ENCODE measurements around the gene ZNF232.

The ZNF232 gene

GRCh38 chr17:5120036-5120435 is 8.4 kb upstream of the ZNF232 start:
- Histone ChIP-seq H3K36me3 (ENCODE audit: control insufficient read depth, low read depth, low read length) (no peaks in the 10 kb centered on the region), H3K9me3 (ENCODE audit: control insufficient read depth, low read depth, low read length) (no peaks in the 10 kb centered on the region), H3K27me3 (ENCODE audit: control insufficient read depth, insufficient read depth, low read length) (peaks cover 20% of the 10 kb centered on the region), H3K9ac (ENCODE audit: low read length) (no peak overlapping the region), H3K27ac (ENCODE audit: low read length) (no peak overlapping the region), H3K4me3 (ENCODE audit: low read length) (no peak overlapping the region), H3K4me1 (ENCODE audit: control insufficient read depth, low read depth, low read length) (no peaks in the 10 kb centered on the region)

GRCh38 chr17:5118219-5118618 is 6.5 kb upstream of the ZNF232 start:
- H3K9ac ChIP-seq (ENCODE audit: low read length) = no peak overlapping the region
- H3K4me1 ChIP-seq (ENCODE audit: control insufficient read depth, low read depth, low read length) = no peaks in the 10 kb centered on the region
- H3K27ac ChIP-seq (ENCODE audit: low read length) = no peak overlapping the region
- no peak overlapping the region for H3K4me3 ChIP-seq (ENCODE audit: low read length)
- peaks cover 13% of the 10 kb centered on the region for H3K27me3 ChIP-seq (ENCODE audit: control insufficient read depth, insufficient read depth, low read length)
- peaks cover 5% of the 10 kb centered on the region for H3K36me3 ChIP-seq (ENCODE audit: control insufficient read depth, low read depth, low read length)
- no peaks in the 10 kb centered on the region for H3K9me3 ChIP-seq (ENCODE audit: control insufficient read depth, low read depth, low read length)

GRCh38 chr17:5115673-5116651 is 4.3 kb upstream of the ZNF232 start, which contains the start of gene USP6:
Gene USP6 (plus strand): TSS chr17:5116032. CDS start chr17:5130368, 14,336 bp downstream.
- no peak within 1 kb of the TSS for H3K4me3 ChIP-seq (ENCODE audit: low read length)
- H3K27me3 ChIP-seq (ENCODE audit: control insufficient read depth, insufficient read depth, low read length) = no peaks in the 10 kb centered on the region
- H3K9me3 ChIP-seq (ENCODE audit: control insufficient read depth, low read depth, low read length) = no peaks in the 10 kb centered on the region
- H3K36me3 ChIP-seq (ENCODE audit: control insufficient read depth, low read depth, low read length) = peaks cover 5% of the 10 kb centered on the region
- H3K27ac ChIP-seq (ENCODE audit: low read length) = no peak within 1 kb of the TSS
- no peaks in the 10 kb centered on the region for H3K4me1 ChIP-seq (ENCODE audit: control insufficient read depth, low read depth, low read length)
- H3K9ac ChIP-seq (ENCODE audit: low read length) = no peak within 1 kb of the TSS

- peaks cover 7% of the 10 kb centered on the region for H3K4me1 ChIP-seq (ENCODE audit: control insufficient read depth, low read depth, low read length)
- H3K9me3 ChIP-seq (ENCODE audit: control insufficient read depth, low read depth, low read length) = no peaks in the 10 kb centered on the region
- H3K27me3 ChIP-seq (ENCODE audit: control insufficient read depth, insufficient read depth, low read length) = no peaks in the 10 kb centered on the region
- H3K36me3 ChIP-seq (ENCODE audit: control insufficient read depth, low read depth, low read length) = peaks cover 41% of the 10 kb centered on the region
- peak overlapping the region; percentile 96 for H3K9ac ChIP-seq (ENCODE audit: low read length)
- H3K4me3 ChIP-seq (ENCODE audit: low read length) = peak overlapping the region; percentile 76
- H3K27ac ChIP-seq (ENCODE audit: low read length) = peak overlapping the region; percentile 70
These were observed 862 bp downstream of the ZNF232 start for GRCh38 chr17:5110816-5111215.

- no peak overlapping the region for H3K4me3 ChIP-seq (ENCODE audit: low read length)
- H3K9ac ChIP-seq (ENCODE audit: low read length) = no peak overlapping the region
- H3K27ac ChIP-seq (ENCODE audit: low read length) = no peak overlapping the region
- H3K9me3 ChIP-seq (ENCODE audit: control insufficient read depth, low read depth, low read length) = no peaks in the 10 kb centered on the region
- no peaks in the 10 kb centered on the region for H3K4me1 ChIP-seq (ENCODE audit: control insufficient read depth, low read depth, low read length)
- no peaks in the 10 kb centered on the region for H3K27me3 ChIP-seq (ENCODE audit: control insufficient read depth, insufficient read depth, low read length)
- peaks cover 6% of the 10 kb centered on the region for H3K36me3 ChIP-seq (ENCODE audit: control insufficient read depth, low read depth, low read length)
These were observed 10.8 kb downstream of the ZNF232 start for GRCh38 chr17:5100832-5101231.

GRCh38 chr17:5099271-5099670 is 12.4 kb downstream of the ZNF232 start:
- peaks cover under 1% of the 10 kb centered on the region for H3K9me3 ChIP-seq (ENCODE audit: control insufficient read depth, low read depth, low read length)
- no peak overlapping the region for H3K9ac ChIP-seq (ENCODE audit: low read length)
- no peaks in the 10 kb centered on the region for H3K4me1 ChIP-seq (ENCODE audit: control insufficient read depth, low read depth, low read length)
- H3K36me3 ChIP-seq (ENCODE audit: control insufficient read depth, low read depth, low read length) = no peaks in the 10 kb centered on the region
- no peak overlapping the region for H3K27ac ChIP-seq (ENCODE audit: low read length)
- H3K27me3 ChIP-seq (ENCODE audit: control insufficient read depth, insufficient read depth, low read length) = no peaks in the 10 kb centered on the region
- no peak overlapping the region for H3K4me3 ChIP-seq (ENCODE audit: low read length)

- Histone ChIP-seq H3K4me3 (ENCODE audit: low read length) (no peak overlapping the region), H3K9me3 (ENCODE audit: control insufficient read depth, low read depth, low read length) (peaks cover 18% of the 10 kb centered on the region), H3K4me1 (ENCODE audit: control insufficient read depth, low read depth, low read length) (no peaks in the 10 kb centered on the region), H3K36me3 (ENCODE audit: control insufficient read depth, low read depth, low read length) (no peaks in the 10 kb centered on the region), H3K9ac (ENCODE audit: low read length) (no peak overlapping the region), H3K27ac (ENCODE audit: low read length) (no peak overlapping the region), H3K27me3 (ENCODE audit: control insufficient read depth, insufficient read depth, low read length) (no peaks in the 10 kb centered on the region)
These were observed 14.4 kb downstream of the ZNF232 start for GRCh38 chr17:5097101-5097834.

GRCh38 chr17:5096731-5097100 is 15.0 kb downstream of the ZNF232 start:
- Histone ChIP-seq H3K9me3 (ENCODE audit: control insufficient read depth, low read depth, low read length) (peaks cover 23% of the 10 kb centered on the region), H3K4me3 (ENCODE audit: low read length) (no peak overlapping the region), H3K4me1 (ENCODE audit: control insufficient read depth, low read depth, low read length) (no peaks in the 10 kb centered on the region), H3K27me3 (ENCODE audit: control insufficient read depth, insufficient read depth, low read length) (no peaks in the 10 kb centered on the region), H3K27ac (ENCODE audit: low read length) (no peak overlapping the region), H3K36me3 (ENCODE audit: control insufficient read depth, low read depth, low read length) (no peaks in the 10 kb centered on the region), H3K9ac (ENCODE audit: low read length) (no peak overlapping the region)

- Histone ChIP-seq H3K9me3 (ENCODE audit: control insufficient read depth, low read depth, low read length) (peaks cover 33% of the 10 kb centered on the region), H3K27ac (ENCODE audit: low read length) (no peak overlapping the region), H3K4me3 (ENCODE audit: low read length) (no peak overlapping the region), H3K9ac (ENCODE audit: low read length) (no peak overlapping the region), H3K27me3 (ENCODE audit: control insufficient read depth, insufficient read depth, low read length) (no peaks in the 10 kb centered on the region), H3K36me3 (ENCODE audit: control insufficient read depth, low read depth, low read length) (no peaks in the 10 kb centered on the region), H3K4me1 (ENCODE audit: control insufficient read depth, low read depth, low read length) (no peaks in the 10 kb centered on the region)
These were observed 19.3 kb downstream of the ZNF232 start for GRCh38 chr17:5092218-5093010.

GRCh38 chr17:5080591-5080990 is 31.1 kb downstream of the ZNF232 start:
- H3K36me3 ChIP-seq (ENCODE audit: control insufficient read depth, low read depth, low read length) = no peaks in the 10 kb centered on the region
- no peaks in the 10 kb centered on the region for H3K27me3 ChIP-seq (ENCODE audit: control insufficient read depth, insufficient read depth, low read length)
- H3K27ac ChIP-seq (ENCODE audit: low read length) = no peak overlapping the region
- H3K9ac ChIP-seq (ENCODE audit: low read length) = no peak overlapping the region
- no peaks in the 10 kb centered on the region for H3K9me3 ChIP-seq (ENCODE audit: control insufficient read depth, low read depth, low read length)
- H3K4me1 ChIP-seq (ENCODE audit: control insufficient read depth, low read depth, low read length) = peaks cover under 1% of the 10 kb centered on the region
- H3K4me3 ChIP-seq (ENCODE audit: low read length) = no peak overlapping the region

Measured in iPS-18a (cell line).